Stimulated activated CD8-positive, alpha-beta memory T cell treated with anti-CD3 and anti-CD28 coated beads, Interleukin-4, amount 100 ng/mL, for 1 hour (primary cell): ENCODE results near the gene KRTAP10-3.
"Not testable (repeated sequence)": the region's sequence is repeated elsewhere in the genome, so short reads cannot be mapped to it uniquely, and the experiment has no call there.

ENCODE experiments used
- DNase-seq, 2 donors: peaks; one replicate each; pipeline ENCODE4 v3.0.0-alpha.2; 2020; ENCODE audit warnings: low read depth in 2 of 2, low spot score in 1 of 2

The KRTAP10-3 gene, protein sequence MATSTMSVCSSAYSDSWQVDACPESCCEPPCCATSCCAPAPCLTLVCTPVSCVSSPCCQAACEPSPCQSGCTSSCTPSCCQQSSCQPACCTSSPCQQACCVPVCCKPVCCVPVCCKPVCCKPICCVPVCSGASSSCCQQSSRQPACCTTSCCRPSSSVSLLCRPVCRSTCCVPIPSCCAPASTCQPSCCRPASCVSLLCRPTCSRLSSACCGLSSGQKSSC

GRCh38 chr21:44558695-44559094 lies at the start of gene KRTAP10-3:
TSS of gene KRTAP10-3 (minus strand) at chr21:44558795. CDS start at chr21:44558715, 80 bp downstream.
- DNase-seq: no peak

DNA sequence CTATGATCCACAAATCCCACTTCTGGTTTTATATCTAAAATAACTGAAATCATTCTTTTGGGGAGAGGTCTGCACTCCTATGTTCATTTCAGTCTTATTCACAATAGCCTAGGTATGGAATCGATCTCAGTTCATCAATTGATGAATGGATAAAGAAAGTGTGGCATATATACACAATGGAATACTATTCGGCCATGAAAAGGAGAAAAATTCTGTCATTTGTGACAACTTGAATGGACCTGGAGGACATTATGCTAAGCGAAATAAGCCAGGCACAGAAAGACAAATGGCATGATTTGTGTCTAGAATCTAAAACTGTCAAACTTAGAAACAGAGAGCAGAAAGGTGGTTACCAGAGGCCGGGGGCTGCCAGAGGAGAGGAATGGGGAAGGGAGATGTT lies 47.9 kb upstream of the KRTAP10-3 start:
- no peak for DNase-seq

DNA sequence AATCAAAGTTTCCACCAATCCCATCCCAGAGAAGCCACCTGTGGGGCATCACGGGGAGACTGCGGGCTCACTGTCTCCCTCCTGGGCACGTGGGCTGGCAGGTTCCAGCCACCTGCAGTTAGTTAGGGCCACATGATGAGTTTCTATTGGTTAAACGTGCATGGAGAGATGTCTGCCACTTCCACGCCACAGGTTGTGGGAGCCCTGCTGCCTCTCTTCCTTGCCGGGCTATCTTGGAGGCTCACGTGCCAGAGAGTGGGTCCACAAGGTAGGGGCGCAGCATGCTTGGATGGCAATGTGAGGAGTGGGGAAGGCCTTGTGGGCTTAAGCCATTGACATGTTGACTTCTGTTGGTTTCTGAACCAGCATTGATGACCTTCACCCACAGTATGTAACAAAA lies 45.3 kb upstream of the KRTAP10-3 start:
- DNase-seq: no peak

- no peak for DNase-seq
Measured at GRCh38 chr21:44603109-44603875, 44.7 kb upstream of the KRTAP10-3 start.

DNA sequence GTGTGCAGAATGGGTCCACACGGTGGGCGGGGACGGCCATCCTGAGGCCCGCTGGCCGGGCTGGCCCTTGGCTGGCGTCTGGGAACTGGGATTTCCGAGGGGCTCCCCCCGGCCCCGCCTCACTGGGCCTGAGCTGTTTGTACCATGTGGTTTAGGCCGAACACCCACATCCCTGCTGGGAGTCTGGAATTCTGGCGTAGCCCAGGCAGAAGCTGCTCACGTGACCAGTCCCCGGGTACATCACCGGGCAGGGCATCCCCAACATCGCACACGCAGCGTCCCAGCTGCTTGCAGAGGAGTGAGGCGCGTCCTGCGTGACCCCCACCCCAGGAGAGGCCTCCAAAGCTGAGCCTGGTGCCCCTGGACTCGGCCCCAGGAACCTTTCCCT lies 43.9 kb upstream of the KRTAP10-3 start:
- no peak for DNase-seq

GRCh38 chr21:44601596-44602462 lies 43.2 kb upstream of the KRTAP10-3 start:
- no peak for DNase-seq

DNA sequence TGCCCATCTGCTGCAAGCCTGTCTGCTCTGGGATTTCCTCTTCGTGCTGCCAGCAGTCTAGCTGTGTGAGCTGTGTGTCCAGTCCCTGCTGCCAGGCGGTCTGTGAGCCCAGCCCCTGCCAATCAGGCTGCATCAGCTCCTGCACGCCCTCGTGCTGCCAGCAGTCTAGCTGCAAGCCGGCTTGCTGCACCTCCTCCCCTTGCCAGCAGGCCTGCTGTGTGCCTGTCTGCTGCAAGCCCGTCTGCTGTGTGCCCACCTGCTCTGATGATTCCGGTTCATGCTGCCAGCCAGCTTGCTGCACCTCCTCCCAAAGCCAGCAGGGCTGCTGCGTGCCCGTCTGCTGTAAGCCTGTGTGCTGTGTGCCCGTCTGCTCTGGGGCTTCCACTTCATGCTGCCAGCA lies 42.5 kb upstream of the KRTAP10-3 start:
- not testable (repeated sequence) for DNase-seq

DNA sequence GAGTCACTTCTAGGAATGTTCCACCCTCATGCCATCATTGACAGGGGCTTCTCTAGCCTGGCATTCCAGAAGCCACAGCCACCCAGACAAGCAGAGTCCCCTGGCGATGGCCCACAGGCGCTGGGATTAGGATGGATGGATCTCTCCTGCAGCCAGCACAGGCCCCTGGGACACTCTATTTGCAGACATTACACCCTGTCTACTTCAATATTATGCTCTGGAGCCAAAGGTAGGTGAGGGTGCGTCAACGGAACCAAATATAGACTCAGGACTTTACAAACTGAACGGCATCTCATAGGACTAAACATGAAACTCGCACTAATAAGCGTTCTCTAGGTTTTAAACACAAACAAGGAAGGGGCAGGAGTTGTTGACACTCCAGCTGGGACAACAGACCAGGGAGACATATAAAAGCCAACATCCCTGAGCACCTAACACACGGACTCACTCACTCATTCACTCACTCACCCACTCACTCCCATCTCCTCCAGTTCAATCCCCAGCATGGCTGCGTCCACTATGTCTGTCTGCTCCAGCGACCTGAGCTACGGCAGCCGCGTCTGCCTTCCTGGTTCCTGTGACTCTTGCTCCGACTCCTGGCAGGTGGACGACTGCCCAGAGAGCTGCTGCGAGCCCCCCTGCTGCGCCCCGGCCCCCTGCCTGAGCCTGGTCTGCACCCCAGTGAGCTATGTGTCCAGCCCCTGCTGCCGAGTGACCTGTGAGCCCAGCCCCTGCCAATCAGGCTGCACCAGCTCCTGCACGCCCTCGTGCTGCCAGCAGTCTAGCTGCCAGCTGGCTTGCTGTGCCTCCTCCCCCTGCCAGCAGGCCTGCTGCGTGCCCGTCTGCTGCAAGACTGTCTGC lies 41.8 kb upstream of the KRTAP10-3 start, which contains the start of gene KRTAP10-7:
Gene KRTAP10-7 (plus strand): TSS at position 480 of the 861 bp plus-strand sequence. CDS start 25 bp downstream, at position 505.
- DNase-seq: not testable (repeated sequence)

- DNase-seq: no peak
Measured at GRCh38 chr21:44599264-44600029, 40.9 kb upstream of the KRTAP10-3 start.

DNA sequence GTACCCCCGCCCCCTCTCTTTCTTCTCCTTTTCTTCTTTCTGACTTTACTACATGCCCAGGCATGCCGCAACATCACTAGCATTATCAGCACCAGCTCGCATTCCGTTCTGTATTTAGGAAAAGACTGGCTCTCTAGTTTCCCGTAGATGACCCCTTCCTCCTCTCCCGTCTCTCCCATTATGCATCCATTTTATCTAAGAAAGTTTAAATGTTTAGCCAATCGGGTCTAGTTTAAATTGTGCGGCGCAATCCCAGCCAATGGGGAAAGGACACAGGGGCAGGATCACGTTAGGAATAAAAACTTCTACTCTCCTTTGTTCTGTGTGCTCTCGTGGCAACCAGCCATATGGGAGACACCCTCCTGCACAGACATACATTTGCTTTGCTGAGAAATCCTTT lies 39.5 kb upstream of the KRTAP10-3 start:
- DNase-seq: no peak

- no peak for DNase-seq
Measured at GRCh38 chr21:44596068-44596725, 37.6 kb upstream of the KRTAP10-3 start.

DNA sequence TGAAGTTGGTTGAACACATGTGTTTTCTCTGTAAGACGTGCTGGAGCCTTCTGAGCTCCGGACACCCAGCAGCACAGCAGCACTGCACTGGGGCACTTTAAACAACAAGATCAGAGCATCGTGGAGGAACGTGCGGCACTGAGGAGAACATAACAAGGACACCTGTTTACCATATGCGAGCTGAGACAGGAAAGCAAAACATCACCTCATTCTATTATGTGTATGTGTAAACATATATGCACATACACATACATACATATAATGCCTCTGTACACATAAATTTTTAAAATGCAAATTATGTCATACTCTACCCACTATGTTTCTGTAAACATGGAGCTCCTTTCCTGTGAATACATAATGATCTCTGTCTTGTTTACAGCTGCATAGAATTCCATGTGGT lies 36.9 kb upstream of the KRTAP10-3 start:
- DNase-seq: no peak

DNA sequence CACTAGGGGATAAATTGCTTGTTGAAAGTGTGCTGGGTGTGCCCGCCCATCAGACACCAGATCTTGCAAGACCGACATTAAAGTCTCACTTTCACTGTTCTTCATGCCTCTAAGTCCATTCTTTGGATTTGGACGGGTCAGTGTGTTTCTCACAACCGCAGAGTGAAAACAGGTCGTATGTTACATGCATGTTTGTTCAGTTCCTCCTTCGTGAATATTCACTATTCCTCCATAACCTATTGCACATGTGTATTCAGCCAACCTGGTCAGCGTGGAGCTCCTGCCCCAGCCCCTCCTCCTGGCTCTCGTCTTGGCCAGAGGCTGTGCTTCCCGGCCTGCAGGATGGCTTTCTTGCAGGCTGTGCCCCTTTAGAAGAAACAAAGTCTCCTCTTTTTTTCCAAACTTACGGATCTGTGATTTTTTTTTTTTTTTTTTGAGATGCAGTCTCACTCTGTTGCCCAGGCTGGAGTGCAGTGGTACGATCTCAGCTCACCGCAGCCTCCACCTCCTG lies 35.9 kb upstream of the KRTAP10-3 start:
- DNase-seq: no peak

GRCh38 chr21:44593598-44594405 lies 35.2 kb upstream of the KRTAP10-3 start:
- DNase-seq: no peak

GRCh38 chr21:44592446-44593311 lies 34.1 kb upstream of the KRTAP10-3 start, which contains the start of gene KRTAP10-6:
TSS of gene KRTAP10-6 (minus strand) at chr21:44592505. CDS start at chr21:44592484, 21 bp downstream.
- no peak for DNase-seq

GRCh38 chr21:44591801-44592130 lies 33.2 kb upstream of the KRTAP10-3 start:
- DNase-seq: not testable (repeated sequence)
